Epithelial cell of alveolus of lung (primary cell): ENCODE results near the gene DIRAS3. TPM values are rescaled to one million over a fixed set of nuclear protein-coding genes. Genes with fewer than 3 reads are reported as not detected.

Experiments used
- total RNA-seq: library from RNA; depleted of rRNA; stranded (reverse); fragments of >200 nt; gene quantifications from 2 replicates; pipeline ENCODE4 v1.2.1, GENCODE V29; 2015

The DIRAS3 gene
- 2.7 and 48.4 TPM in 2 replicates for total RNA-seq

DNA sequence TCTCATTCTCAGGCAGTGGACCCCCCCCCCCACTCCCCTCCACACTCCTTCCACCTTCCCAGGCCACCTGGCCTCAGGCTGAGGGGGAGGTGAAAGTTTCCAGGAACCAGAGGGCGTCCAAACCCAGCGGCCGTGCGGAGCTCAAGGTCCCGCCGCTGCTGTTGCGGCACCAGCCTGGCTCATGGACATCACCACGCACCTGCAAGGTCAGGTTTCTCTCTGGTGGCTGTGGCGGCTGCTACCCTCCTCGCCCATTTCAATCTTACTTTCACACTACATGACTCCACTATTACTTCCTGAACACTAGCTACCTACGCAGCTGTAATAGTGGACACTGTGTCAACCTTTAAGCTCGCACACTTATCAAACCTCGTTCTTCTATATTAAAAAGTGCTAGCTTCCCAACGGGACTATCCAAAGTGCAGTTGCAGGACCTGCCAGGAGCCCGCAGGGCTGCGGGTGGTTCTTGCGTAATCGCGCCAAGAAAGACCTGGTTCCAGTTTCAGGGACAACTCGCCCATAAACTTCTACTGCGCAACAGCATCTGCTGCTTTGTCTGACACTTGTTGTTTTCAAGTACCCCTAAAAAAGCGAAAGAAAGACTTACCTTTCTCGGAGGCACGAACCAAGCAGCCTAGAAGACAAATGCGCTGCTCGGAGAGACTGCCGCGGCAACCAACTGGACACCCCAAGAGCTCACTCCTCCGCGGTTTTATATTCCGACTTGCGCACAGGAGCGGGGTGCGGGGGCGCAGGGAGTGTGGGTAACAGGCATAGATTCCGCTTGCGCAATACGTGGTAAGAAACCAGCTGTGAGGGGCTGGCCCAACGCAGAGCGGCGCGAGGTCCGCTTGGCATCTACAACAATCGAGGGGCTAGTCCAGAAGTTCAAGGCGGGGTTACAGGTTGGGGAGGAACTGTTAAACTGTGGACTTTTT is at the start of gene DIRAS3:
DIRAS3 (minus strand) TSS at position 687 of the 938 bp plus-strand sequence. CDS start 3,330 bp downstream, outside the sequence.

Other genes with a start within 250 kb of the DIRAS3 start
- 90.1 and 123 TPM in 2 replicates for gene GNG12, start 217.2 kb downstream of the DIRAS3 start, total RNA-seq
- gene WLS, start 181.9 kb upstream of the DIRAS3 start, total RNA-seq = 160 and 217 TPM in 2 replicates